IPS-NIHi7 (cell line): ENCODE results near the gene BMPR1B.
A peak's percentile ranks its signal among the peaks of the same experiment; 100 is the strongest.

Experiments used
- DNase-seq: peaks from one replicate; pipeline ENCODE4 v3.0.0; 2012; ENCODE audit warnings: mixed read lengths; ENCODE audit errors: extremely low spot score

Gene BMPR1B

DNA sequence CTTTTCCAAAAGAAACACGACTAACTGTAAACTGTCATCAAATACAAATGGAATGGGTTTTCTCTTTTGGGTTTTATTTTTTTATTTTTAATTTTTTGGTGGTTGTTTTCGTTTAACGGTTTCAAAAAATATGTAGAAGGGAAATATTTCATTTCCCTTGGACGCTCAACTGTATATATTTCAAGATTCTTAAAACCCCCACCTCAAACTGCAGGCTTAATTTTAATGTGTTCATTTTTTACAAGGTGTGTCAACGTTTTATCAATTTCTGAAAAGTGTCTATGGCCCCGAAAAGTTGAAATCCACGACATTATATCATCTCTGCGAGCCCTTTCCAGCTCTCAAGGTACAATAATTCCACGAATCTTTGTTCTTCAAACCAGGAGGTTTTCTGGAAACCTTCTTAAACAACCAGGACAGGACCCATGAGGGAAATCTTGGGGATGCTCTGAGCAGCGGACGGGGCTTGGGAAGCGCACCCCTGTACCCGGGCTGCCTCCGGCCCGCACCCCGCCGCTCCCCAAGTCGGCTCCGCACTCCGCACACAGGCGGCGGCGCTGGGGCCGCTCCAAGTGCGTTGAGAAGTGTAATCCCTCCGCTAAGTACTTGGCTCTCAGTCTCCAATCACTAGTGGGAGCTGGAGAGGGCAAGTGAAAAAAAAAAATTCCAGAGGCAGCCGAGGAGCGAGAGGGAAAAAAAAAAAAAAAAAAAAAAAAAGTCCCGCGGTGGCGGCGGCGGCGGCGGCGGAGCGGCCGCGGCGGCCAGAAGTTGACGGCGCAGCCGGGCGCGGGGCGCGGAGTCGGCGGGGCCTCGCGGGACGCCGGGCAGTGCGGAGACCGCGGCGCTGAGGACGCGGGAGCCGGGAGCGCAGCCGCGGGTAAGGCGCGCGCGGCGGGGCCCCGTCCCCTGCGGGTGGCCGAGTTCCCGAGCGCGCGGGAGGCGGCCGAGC is at the start of gene BMPR1B:
Gene BMPR1B, plus strand, starts transcription at position 764 of the 949 bp plus-strand sequence. CDS start 346,470 bp downstream, outside the sequence.
- DNase-seq: peak; percentile 27

- DNase-seq: no peak
These were observed 46.1 kb upstream of the BMPR1B start for GRCh38 chr4:94711635-94712034.

GRCh38 chr4:94714365-94715160 is 43.2 kb upstream of the BMPR1B start:
- no peak for DNase-seq

DNA sequence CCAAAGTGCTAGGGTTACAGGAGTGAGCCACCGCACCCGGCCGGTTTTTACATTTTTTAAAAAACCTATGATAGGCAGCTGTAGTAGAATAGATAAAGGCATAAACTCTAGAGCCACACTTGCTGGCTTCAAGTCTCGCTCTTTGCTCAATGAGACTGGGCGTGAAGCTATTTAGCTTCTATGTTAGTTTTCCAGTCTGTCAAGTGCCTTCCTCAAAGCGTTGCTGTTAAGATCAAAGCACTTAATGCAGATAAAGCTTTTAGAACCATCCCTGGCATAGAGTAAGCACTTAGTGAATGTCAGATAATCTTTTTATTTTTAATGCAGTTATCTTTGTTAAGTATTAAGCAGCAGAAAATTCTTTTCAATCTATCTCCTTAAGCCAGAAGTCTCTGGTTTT is 42.0 kb upstream of the BMPR1B start:
- DNase-seq: no peak

GRCh38 chr4:94721310-94721709 is 36.4 kb upstream of the BMPR1B start:
- DNase-seq: no peak

GRCh38 chr4:94722270-94722669 is 35.5 kb upstream of the BMPR1B start:
- no peak for DNase-seq

GRCh38 chr4:94722748-94723147 is 35.0 kb upstream of the BMPR1B start:
- DNase-seq: no peak

DNA sequence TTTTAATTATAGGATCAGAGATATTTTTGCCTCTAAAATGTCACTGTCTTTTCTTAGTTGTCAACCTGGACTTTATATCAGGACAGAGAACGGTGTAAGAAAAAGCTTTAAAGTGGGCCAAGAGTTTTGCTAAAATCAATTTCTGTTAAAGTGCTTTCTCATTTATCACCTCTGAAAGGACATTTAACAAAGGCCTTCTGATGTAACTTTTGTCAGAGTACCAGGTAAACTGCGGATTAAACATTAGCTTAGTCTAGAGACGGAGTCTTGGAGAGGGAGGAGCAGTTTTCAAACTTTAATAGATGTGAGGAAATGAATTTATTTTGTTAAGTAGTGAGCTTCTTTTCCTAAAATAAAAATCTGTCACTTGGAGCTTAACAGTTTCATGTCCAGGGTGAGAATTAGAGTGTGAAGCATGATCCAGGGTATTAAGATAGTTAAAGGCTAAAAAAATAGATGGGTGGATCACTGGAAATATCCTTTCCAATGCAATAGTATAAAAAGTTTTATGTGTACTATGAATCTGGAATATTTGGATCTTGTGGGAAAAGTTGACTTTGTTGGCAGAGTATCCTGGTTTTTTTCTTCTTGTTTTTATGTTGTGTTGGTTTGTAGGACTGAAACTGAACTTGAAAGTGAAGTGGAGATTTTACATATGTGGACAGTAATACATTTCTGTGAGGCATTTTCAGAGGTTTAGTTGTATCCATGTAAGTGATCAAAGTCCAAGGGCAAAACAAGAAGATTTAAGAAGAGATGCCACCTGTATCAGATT is 33.6 kb upstream of the BMPR1B start:
- DNase-seq: no peak

DNA sequence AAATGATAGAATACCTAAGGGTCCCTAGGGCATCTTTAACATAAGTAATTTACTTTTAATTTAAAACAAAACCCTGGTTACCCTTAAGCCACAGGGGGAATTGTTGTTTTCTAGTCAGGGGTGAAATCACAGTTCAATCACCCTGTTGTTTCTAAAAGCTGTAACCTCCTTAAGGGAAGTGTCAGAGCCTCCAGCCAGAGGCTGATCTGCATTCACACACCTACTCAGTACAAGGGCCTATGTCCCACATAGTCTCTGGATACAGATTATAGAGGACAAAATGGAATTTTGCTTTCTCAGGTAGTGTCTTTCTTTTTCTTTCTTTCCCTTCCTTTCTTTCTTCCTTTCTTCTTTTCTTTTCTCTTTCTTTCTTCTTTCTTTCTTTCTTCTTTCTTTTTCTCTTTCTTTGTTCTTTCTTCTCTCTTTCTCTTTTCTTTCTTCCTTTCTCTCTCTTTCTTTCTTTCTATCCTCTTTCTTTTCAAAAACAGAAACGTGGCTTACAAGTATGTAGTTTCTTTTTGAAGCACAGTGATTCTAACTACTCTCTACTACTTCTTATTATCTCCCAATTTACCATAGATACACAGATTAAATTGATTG is 31.1 kb upstream of the BMPR1B start:
- DNase-seq: no peak

GRCh38 chr4:94728056-94728766 is 29.5 kb upstream of the BMPR1B start:
- no peak for DNase-seq

GRCh38 chr4:94732358-94732698 is 25.4 kb upstream of the BMPR1B start:
- no peak for DNase-seq

DNA sequence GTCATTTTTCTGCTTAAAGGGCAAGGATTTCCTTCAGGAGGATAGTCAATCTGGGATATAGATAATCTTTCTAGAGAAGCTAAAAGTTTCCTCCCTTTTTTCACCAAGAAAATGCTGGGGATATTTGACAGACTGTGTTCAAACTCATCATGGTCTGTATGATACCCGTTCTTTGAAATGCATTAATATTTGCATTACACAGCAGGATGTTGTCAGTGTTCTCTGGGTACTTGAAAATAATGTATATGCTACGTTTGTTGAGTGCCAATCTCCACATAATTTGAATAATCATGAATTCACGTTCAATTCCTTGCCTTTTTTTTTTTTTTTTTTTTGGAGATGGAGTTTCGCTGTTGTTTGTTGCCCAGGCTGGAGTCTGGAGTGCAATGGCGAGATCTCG is 18.0 kb upstream of the BMPR1B start:
- no peak for DNase-seq

- DNase-seq: no peak
These were observed 16.5 kb upstream of the BMPR1B start for GRCh38 chr4:94741304-94741703.

GRCh38 chr4:94743838-94744237 is 13.9 kb upstream of the BMPR1B start:
- no peak for DNase-seq

- DNase-seq: no peak
These were observed 12.9 kb upstream of the BMPR1B start for GRCh38 chr4:94744850-94745249.

DNA sequence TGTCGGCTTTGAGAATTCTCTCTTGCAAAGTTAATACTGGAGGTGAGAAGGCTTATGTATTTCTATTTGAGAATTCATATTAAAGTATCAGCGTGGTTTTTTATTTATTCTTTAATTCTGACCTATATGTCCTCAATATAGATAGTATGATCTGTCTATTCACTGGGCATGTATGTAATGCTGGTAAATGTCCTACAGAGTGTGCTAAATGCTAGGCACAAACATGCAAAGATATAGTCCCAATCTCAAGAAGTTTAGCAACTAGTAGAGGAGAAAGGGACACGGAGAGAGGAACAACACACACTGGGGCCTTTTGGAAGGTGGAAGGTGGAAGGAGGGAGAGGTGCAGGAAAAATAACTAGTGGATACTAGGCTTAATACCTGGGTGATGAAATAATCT is 11.0 kb upstream of the BMPR1B start:
- DNase-seq: no peak

- DNase-seq: peak; percentile 65
These were observed 465 bp downstream of the BMPR1B start for GRCh38 chr4:94758141-94758699.

GRCh38 chr4:94758700-94759399 is 1.1 kb downstream of the BMPR1B start:
- DNase-seq: peak; percentile 38

DNA sequence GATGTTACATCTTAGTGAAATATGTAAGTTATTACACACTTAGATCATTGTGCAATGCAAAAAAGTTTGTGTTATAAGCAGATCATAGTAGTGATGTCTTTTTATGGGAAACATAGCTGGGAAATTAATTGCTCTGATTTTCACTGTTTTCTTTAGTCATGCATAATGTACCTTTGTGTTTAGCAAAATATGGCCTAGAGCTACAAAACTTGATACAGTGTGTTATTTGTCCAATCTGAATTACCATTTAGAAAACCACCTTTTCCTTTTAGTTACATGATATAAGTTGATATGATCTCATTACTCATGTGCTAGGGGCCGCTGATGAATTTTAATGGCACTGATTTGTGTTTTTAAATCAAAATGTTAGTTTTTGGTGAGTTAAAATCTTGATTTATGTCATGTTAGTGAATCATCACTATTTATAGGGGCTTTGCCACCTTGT is 2.0 kb downstream of the BMPR1B start:
- no peak for DNase-seq

GRCh38 chr4:94762326-94762725 is 4.6 kb downstream of the BMPR1B start:
- DNase-seq: no peak
